ENCODE data around the gene CBLB.

Gene CBLB

GRCh38 chr3:105906345-105906744, 37.5 kb upstream of the CBLB start:
- no peak for TF ChIP-seq ZFX (IDR thresholded peaks at IDR 0.05)
- no peak for TF ChIP-seq CTCF (conservative IDR thresholded peaks at IDR 0.05)
- no peak overlapping the region for H3K27ac ChIP-seq

GRCh38 chr3:105905328-105905727, 36.5 kb upstream of the CBLB start:
- TF ChIP-seq ZFX (IDR thresholded peaks at IDR 0.05) (no peak), CTCF (conservative IDR thresholded peaks at IDR 0.05) (no peak)
- no peak overlapping the region for H3K27ac ChIP-seq

- TF ChIP-seq ZFX (IDR thresholded peaks at IDR 0.05) (no peak), CTCF (conservative IDR thresholded peaks at IDR 0.05) (no peak)
- peak overlapping the region; percentile 28; the same call in 1 of the 2 replicates for H3K27ac ChIP-seq
Measured at GRCh38 chr3:105904678-105905284, 36.0 kb upstream of the CBLB start.

GRCh38 chr3:105904251-105904650, 35.4 kb upstream of the CBLB start:
- H3K27ac ChIP-seq, result peak overlapping the region; percentile 28; the same call in 1 of the 2 replicates
- no peak for TF ChIP-seq ZFX (IDR thresholded peaks at IDR 0.05)
- no peak for TF ChIP-seq CTCF (conservative IDR thresholded peaks at IDR 0.05)

GRCh38 chr3:105899516-105899915, 30.7 kb upstream of the CBLB start:
- no peak for TF ChIP-seq ZFX (IDR thresholded peaks at IDR 0.05)
- TF ChIP-seq CTCF (conservative IDR thresholded peaks at IDR 0.05), result no peak
- no peak overlapping the region for H3K27ac ChIP-seq

- TF ChIP-seq CTCF (conservative IDR thresholded peaks at IDR 0.05) (no peak), ZFX (IDR thresholded peaks at IDR 0.05) (no peak)
- H3K27ac ChIP-seq, result no peak overlapping the region
Measured at GRCh38 chr3:105891101-105891500, 22.3 kb upstream of the CBLB start.

GRCh38 chr3:105888621-105889579, 20.1 kb upstream of the CBLB start:
- TF ChIP-seq CTCF (conservative IDR thresholded peaks at IDR 0.05) (no peak), ZFX (IDR thresholded peaks at IDR 0.05) (no peak)
- H3K27ac ChIP-seq, result no peak overlapping the region

Measured in C4-2B (cell line).